Stimulated activated CD4-positive, alpha-beta T cell treated with anti-CD3 and anti-CD28 coated beads, Interleukin-15, amount 100 ng/mL, for 1 hour (primary cell): ENCODE measurements around the gene PHF21B.
"Not testable (repeated sequence)": the region's sequence is repeated elsewhere in the genome, so short reads cannot be mapped to it uniquely, and the experiment has no call there.

Source experiments
- DNase-seq, 2 donors: peaks; one replicate each; pipeline ENCODE4 v3.0.0-alpha.2; 2020; ENCODE audit warnings: low read depth in 1 of 2, low spot score in 1 of 2

The PHF21B gene

GRCh38 chr22:44919691-44920090 lies 90.1 kb downstream of the PHF21B start:
- DNase-seq, result no peak

- no peak for DNase-seq
These were observed 90.8 kb downstream of the PHF21B start for GRCh38 chr22:44918925-44919392.

DNA sequence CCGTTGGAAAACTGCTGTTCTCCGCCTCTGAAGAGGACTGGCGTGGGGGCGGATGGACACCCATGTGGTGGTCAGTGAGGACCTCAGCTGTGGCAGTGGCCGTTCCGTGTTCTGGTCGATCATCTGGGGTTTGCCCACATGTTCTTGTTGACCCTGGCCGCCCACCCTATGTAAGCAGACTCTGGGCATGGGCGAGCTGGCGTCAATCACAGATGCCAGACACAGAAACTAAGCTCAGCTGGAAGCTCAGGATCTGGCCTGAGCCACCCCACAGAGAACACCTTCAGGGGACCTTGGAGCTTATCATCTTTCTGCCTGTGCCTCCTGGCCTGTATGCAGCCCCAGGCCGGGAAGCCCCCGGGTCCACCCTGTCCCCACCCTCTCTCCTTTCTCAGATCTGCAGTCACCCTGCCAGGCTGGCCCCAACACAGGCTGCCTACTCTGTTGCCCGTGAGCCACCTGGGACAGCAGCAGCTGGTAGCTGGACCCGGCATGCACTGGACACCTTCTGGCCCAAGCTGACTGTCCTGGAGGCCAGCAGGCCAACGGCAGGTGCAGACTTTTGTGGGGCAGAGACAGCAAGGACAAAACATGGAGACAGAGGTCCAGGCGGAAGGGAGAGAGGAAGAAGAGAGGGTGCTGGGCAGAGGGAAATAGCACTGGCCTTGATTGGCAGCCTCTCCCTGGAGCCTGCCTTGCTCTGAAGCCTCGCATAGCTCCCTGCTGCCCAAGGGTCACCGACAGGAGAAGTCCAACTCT lies 91.5 kb downstream of the PHF21B start:
- no peak for DNase-seq

- no peak for DNase-seq
These were observed 92.2 kb downstream of the PHF21B start for GRCh38 chr22:44917372-44918165.

DNA sequence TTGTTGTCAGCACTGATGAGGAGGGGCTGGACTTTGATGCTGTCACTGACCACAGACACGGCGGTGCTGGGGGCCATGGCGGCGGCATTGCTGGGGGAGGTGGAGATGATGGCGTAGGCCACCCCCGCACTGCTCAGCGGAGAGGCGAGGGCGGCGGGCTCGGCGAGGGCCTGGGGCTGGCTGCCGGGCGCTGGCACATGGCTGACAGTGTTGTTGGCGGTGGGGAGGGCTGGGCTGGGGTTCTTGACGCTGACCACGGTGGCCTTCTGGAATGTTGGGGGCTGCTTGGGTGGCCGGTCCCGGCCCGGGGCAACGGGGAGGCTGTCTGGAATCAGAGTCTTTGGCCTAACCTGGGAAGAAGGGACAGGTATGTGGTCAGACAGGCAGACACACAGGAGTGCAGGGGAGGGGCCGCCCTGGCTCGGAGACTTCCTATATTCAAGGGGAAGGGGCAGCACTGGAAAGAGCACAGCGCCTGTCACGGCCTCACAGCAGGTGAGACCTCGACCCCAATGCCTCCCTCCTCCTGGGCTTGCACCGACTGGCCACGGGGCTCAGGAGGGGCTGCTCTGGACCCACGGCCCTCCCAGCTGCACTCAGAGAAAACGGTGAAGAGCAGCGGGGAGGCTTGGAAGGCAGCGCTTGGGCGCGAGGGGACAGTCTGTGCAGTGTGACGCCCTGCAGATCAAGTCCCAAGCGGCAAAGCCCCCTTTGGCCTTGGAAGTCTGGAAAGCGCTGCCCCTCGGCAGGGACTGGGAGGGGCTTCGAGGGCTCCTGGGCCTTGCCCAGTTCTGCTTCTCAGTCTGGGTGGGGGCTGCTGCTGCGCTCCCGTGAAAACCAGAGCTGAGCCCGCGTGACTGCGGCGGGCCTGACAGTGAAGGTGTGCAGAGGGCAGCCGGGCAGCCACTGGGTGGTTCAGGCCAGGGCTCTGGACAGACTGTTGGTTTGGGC lies 93.2 kb downstream of the PHF21B start:
- no peak for DNase-seq

DNA sequence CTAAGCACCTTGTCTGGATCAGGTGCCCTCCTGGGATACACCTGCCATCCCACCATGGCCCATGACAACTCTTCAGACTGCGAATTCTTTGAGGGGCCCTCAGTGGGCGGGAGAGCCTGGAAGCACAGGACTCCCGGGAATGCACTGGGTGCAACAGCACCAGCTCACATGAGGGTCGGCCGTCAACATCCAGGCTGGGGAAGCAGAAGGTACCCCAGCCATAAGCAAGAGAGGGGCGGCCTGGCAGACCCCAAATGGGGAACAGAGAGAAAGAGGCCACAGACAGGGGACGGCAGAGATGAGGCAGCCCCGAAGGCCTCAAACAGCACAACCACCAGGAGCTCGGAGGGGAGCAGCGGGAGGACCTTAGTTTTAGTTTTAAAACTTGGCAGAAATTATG lies 94.4 kb downstream of the PHF21B start:
- DNase-seq, result no peak

DNA sequence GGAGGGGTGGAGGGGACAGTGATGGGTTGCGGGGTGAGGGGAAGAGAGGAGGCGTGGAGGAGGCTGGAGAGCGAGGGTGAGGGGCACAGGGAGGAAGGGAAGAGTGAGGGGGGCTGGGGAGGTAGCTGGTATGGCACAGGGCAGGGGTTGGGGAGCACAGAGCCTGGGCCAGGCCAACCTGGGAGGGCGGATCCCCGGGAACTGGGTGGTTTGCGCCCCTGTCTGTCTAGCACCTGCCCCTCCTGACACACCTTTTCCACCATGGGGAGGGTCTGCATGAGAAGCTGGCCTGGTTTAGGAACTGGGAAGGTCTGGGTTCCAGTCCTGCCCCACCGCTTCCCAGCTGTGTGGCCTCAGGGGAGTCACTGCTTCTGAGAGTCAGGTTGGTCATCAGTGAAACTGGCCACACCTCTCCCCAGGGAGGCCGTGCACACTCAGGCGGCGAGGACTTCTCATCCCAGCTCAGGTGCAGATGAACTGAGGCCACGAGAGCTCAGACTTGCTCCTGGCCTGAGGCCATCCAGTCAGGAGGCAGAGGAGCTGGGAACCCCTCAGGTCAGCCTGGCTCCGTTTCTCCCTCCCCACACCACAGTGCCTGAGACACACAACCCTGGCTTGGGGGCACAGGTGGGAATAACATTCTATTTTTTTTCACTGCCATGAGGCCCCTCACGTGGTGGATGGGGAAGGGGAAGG lies 95.6 kb downstream of the PHF21B start:
- no peak for DNase-seq

- DNase-seq, result no peak
These were observed 96.4 kb downstream of the PHF21B start for GRCh38 chr22:44913198-44913983.

DNA sequence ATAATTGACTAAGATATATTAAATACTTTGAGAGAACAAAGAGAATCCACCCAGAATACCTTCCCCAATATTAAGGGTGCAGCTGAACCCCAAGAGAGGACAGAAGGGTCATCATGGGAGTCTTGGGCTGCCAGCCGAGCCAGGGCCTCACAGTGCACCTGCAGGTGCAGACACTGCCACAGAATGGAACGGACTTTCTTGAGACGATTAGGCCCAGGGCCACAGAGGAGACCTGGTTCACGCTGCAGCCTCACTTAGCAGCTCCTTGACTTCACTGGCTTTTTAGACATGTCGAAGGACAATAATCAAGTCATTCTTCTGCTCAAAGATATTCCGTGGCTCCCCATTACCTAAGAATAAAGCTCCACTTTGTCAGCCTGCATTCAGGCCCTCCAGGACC lies 100.6 kb downstream of the PHF21B start:
- no peak for DNase-seq

DNA sequence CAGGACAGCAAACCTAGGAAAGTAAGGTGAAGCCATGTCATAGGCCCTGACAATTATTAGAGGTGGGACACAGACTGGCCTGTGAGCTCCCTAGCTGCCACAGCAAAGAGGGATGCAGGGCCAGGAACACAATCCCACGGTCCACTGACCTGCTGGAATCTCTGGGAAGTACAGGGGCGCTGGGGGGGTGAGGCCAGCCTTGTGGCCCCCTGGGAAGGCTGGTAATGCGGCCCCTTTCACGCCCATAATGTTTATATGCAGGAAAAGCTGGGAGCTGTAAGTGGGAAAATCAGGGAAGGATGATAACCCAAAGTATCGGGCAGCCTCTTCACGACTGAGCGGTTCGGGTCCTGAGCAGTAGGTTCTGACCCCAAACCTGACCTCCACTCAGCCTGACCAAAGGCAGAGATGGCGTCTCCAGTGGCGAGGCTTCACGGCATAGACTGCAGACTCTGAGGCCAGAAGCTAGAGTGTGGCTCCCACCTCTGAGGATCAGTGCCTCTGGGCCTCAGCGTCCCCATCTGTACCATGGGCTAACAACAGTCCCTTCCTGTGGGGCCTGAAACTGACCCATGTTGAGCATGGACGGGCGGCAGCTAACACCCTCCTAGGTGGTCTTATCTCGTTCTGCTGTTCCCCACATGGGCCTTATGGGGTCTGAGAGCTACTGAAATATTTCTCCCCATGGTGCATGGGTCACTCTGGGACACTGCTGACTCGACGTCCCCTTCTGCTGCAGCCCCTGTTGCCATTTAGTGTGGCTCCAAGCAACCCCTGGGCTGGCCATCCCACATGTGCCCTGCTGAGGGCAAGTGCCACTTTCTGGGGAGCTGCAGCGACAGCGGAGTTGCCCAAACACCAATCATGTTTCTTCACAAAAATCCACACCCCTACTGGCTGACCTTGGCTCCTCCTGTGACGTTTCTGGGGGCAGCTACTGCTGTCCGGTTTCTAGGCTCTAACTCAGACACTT lies 101.8 kb downstream of the PHF21B start:
- DNase-seq, result no peak

DNA sequence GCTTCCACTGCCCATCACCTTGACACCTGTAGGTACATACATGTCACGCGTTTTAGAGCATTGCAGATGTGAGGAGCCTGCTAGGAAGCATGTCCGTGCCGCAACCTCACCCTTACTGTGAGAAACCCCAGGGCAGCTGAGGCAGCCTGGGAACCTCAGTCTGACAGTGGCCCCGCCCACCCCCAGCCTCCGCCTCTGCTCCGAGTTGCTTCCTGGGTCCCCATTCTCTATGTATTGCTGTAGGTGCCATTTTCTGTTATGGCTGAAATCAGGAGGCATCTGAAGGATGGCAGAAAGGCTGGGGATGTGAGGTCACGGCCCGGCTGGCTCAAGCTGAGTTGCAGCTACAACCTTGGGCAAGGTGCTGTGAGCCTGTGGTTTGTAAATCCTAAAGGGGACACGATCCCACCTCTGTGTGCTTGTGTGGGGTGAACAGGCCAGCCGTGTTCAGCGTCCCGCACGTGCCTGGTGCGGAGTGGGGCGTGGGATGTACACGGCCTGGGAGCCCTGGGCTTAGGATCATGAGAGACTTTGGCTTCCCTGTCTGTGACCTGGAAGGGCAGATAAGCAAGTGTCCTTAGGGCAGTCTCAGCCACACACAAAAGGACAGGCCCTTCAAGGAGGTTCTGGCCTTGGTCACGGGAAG lies 102.7 kb downstream of the PHF21B start:
- no peak for DNase-seq

GRCh38 chr22:44906248-44906936 lies 103.4 kb downstream of the PHF21B start:
- DNase-seq, result no peak

DNA sequence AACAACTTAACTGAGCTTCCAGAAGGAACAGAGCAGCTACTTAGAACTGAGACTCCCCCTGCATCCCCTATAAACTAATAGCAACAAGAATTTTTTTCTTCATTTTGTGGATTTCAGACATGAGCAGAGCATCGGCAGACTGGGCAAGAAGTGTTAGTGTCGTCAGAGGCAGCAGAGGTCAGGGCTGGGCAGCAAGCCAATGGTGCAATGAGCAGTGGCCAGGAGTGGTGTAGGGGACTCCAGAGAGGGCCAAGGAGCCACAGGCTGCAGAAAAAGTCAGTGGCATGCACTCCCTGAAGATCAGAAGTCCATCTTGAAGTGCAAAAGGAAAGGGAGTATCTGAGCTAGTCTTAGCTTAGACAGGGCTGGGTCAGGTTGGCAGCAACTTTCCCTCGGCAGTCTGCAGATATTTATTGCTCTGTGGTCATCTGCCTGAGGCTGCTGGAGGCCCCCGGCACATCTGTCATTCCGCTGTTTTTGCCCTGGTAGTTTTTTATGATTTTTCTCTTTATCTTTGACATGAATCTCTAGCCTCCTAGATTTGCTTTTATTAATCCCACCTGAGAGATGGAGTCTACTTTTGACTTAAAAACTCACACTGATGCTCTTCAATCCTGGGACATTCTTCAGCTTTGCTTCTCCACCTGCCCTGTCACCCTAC lies 105.2 kb downstream of the PHF21B start:
- not testable (repeated sequence) for DNase-seq

GRCh38 chr22:44903164-44903563 lies 106.6 kb downstream of the PHF21B start:
- not testable (repeated sequence) for DNase-seq

- DNase-seq, result no peak
These were observed 108.5 kb downstream of the PHF21B start for GRCh38 chr22:44901301-44901700.

DNA sequence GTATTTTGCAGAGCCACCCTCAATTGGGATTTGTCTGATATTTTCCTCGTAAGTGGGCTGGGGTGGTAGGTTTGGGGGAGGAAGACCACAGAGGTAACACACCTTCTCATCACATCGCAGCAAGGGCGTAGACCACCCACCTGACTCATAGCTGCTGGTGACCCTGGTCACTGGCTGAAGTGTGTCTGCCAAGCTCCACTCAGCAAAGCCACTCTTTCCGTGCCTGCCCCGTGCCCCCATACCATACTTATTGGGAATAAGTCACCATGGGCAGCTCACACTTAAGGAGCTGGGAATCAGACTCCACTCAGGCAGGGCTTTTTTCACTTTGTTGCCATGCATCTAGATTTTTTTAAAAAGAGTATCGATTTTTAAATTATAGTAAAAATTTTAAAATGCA lies 111.6 kb downstream of the PHF21B start:
- no peak for DNase-seq
